ENCODE results near the gene MC4R.

DNA sequence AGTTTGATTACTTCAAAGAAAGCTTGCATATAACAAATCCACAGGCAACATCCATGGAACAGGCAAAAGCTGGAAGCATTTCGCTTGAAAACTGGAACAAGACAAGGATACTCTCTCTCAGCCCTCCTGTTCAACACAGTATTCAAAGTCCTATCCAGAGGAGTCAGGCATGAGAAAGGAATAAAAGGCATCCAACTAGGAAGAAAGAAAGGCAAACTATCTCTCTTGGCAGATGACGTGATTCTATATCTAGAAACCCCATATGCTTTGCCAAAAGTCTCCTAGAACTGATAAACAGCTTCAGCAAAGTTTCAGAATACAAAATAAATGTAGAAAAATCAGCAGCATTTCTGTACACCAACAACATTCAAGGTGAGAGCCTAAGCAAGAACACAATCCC lies 34.1 kb upstream of the MC4R start:
- TF ChIP-seq, protein P1, sequence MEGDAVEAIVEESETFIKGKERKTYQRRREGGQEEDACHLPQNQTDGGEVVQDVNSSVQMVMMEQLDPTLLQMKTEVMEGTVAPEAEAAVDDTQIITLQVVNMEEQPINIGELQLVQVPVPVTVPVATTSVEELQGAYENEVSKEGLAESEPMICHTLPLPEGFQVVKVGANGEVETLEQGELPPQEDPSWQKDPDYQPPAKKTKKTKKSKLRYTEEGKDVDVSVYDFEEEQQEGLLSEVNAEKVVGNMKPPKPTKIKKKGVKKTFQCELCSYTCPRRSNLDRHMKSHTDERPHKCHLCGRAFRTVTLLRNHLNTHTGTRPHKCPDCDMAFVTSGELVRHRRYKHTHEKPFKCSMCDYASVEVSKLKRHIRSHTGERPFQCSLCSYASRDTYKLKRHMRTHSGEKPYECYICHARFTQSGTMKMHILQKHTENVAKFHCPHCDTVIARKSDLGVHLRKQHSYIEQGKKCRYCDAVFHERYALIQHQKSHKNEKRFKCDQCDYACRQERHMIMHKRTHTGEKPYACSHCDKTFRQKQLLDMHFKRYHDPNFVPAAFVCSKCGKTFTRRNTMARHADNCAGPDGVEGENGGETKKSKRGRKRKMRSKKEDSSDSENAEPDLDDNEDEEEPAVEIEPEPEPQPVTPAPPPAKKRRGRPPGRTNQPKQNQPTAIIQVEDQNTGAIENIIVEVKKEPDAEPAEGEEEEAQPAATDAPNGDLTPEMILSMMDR (IDR thresholded peaks at IDR 0.05 in 2 of 3, conservative IDR thresholded peaks at IDR 0.05 in 1 of 3; ENCODE audit: control insufficient read depth in 2 of 3, extremely low read depth in 1 of 3, insufficient read depth in 1 of 3, low read depth in 3 of 3, low read length in 3 of 3): no peak
- TF ChIP-seq BACH1 (IDR thresholded peaks at IDR 0.05; ENCODE audit: borderline replicate concordance) (no peak), NFYB (IDR thresholded peaks at IDR 0.05; ENCODE audit: insufficient read depth, low read depth, low read length) (no peak), RAD21 (IDR thresholded peaks at IDR 0.05; ENCODE audit: insufficient read depth, low read depth, low read length) (no peak), GABPA (IDR thresholded peaks at IDR 0.05; ENCODE audit: low read depth) (no peak), POLR2A (IDR thresholded peaks at IDR 0.05; ENCODE audit: low read depth, low read length) (no peak), SUZ12 (IDR thresholded peaks at IDR 0.05; ENCODE audit: unreplicated experiment) (no peak), CREM (IDR thresholded peaks at IDR 0.05; ENCODE audit: low read depth) (no peak), RB1 (IDR thresholded peaks at IDR 0.05; ENCODE audit: borderline replicate concordance) (no peak)
- TF ChIP-seq, protein P2, sequence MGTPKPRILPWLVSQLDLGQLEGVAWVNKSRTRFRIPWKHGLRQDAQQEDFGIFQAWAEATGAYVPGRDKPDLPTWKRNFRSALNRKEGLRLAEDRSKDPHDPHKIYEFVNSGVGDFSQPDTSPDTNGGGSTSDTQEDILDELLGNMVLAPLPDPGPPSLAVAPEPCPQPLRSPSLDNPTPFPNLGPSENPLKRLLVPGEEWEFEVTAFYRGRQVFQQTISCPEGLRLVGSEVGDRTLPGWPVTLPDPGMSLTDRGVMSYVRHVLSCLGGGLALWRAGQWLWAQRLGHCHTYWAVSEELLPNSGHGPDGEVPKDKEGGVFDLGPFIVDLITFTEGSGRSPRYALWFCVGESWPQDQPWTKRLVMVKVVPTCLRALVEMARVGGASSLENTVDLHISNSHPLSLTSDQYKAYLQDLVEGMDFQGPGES (IDR thresholded peaks at IDR 0.05): no peak
- TF ChIP-seq, protein P3, sequence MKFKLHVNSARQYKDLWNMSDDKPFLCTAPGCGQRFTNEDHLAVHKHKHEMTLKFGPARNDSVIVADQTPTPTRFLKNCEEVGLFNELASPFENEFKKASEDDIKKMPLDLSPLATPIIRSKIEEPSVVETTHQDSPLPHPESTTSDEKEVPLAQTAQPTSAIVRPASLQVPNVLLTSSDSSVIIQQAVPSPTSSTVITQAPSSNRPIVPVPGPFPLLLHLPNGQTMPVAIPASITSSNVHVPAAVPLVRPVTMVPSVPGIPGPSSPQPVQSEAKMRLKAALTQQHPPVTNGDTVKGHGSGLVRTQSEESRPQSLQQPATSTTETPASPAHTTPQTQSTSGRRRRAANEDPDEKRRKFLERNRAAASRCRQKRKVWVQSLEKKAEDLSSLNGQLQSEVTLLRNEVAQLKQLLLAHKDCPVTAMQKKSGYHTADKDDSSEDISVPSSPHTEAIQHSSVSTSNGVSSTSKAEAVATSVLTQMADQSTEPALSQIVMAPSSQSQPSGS (IDR thresholded peaks at IDR 0.05; ENCODE audit: low read length): no peak
- TF ChIP-seq, protein P4, sequence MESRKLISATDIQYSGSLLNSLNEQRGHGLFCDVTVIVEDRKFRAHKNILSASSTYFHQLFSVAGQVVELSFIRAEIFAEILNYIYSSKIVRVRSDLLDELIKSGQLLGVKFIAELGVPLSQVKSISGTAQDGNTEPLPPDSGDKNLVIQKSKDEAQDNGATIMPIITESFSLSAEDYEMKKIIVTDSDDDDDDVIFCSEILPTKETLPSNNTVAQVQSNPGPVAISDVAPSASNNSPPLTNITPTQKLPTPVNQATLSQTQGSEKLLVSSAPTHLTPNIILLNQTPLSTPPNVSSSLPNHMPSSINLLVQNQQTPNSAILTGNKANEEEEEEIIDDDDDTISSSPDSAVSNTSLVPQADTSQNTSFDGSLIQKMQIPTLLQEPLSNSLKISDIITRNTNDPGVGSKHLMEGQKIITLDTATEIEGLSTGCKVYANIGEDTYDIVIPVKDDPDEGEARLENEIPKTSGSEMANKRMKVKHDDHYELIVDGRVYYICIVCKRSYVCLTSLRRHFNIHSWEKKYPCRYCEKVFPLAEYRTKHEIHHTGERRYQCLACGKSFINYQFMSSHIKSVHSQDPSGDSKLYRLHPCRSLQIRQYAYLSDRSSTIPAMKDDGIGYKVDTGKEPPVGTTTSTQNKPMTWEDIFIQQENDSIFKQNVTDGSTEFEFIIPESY (IDR thresholded peaks at IDR 0.05): no peak
- TF ChIP-seq, protein P5, sequence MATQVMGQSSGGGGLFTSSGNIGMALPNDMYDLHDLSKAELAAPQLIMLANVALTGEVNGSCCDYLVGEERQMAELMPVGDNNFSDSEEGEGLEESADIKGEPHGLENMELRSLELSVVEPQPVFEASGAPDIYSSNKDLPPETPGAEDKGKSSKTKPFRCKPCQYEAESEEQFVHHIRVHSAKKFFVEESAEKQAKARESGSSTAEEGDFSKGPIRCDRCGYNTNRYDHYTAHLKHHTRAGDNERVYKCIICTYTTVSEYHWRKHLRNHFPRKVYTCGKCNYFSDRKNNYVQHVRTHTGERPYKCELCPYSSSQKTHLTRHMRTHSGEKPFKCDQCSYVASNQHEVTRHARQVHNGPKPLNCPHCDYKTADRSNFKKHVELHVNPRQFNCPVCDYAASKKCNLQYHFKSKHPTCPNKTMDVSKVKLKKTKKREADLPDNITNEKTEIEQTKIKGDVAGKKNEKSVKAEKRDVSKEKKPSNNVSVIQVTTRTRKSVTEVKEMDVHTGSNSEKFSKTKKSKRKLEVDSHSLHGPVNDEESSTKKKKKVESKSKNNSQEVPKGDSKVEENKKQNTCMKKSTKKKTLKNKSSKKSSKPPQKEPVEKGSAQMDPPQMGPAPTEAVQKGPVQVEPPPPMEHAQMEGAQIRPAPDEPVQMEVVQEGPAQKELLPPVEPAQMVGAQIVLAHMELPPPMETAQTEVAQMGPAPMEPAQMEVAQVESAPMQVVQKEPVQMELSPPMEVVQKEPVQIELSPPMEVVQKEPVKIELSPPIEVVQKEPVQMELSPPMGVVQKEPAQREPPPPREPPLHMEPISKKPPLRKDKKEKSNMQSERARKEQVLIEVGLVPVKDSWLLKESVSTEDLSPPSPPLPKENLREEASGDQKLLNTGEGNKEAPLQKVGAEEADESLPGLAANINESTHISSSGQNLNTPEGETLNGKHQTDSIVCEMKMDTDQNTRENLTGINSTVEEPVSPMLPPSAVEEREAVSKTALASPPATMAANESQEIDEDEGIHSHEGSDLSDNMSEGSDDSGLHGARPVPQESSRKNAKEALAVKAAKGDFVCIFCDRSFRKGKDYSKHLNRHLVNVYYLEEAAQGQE (IDR thresholded peaks at IDR 0.05; ENCODE audit: low read depth, low read length): no peak
- TF ChIP-seq, protein P6, sequence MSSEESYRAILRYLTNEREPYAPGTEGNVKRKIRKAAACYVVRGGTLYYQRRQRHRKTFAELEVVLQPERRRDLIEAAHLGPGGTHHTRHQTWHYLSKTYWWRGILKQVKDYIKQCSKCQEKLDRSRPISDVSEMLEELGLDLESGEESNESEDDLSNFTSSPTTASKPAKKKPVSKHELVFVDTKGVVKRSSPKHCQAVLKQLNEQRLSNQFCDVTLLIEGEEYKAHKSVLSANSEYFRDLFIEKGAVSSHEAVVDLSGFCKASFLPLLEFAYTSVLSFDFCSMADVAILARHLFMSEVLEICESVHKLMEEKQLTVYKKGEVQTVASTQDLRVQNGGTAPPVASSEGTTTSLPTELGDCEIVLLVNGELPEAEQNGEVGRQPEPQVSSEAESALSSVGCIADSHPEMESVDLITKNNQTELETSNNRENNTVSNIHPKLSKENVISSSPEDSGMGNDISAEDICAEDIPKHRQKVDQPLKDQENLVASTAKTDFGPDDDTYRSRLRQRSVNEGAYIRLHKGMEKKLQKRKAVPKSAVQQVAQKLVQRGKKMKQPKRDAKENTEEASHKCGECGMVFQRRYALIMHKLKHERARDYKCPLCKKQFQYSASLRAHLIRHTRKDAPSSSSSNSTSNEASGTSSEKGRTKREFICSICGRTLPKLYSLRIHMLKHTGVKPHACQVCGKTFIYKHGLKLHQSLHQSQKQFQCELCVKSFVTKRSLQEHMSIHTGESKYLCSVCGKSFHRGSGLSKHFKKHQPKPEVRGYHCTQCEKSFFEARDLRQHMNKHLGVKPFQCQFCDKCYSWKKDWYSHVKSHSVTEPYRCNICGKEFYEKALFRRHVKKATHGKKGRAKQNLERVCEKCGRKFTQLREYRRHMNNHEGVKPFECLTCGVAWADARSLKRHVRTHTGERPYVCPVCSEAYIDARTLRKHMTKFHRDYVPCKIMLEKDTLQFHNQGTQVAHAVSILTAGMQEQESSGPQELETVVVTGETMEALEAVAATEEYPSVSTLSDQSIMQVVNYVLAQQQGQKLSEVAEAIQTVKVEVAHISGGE (CRISPR knock-in tag; IDR thresholded peaks at IDR 0.05): no peak

Data from GM12878 (cell line).